ENCODE measurements around the gene AKR1E2. TPM values are rescaled to one million over a fixed set of nuclear protein-coding genes. Genes with fewer than 3 reads are reported as not detected.

Gene AKR1E2
- total RNA-seq, 1 experiment from 2014 or later, result 4.7 TPM

DNA sequence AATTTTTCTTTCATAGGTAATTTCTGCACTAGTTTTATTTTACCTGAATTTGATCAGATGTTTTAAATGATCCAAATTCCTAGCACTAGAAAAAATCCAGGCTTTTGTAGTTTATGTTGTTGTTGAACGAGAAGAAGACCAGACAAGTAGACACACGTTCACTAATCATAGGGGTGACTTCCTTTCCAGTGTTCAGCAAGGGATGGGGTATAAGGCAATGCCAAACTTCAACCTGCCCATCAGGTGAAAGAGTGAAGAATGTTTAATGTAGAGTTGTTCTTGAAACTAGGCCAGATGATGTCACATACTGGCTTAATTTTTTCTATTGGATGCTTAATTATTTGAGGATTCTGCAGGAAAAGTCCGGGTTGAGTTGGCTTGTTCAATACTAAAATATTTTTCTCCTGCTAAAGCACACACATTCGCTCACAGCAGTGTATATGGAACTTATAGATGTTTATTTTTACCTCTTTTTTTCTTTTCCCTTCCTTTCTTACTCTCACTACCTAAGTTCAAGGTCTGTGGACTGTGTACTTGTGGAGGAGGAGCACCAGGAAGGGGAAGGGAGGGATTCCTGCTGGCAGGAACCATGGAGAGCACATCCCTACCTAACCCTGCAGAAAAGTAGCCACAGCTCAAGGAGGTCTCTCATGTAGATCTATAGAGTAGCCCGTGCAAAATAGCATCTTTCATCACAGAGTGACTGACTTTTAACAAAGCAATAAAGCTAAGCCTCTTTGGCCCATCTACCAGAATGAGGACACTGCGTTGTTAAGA lies 23.1 kb upstream of the AKR1E2 start:
- no TSS peak for BruUV-seq (replicated peaks)
- Histone ChIP-seq H3K4me3 (ENCODE audit: low read depth in 2 of 2, low read length in 2 of 2) (no peak overlapping the region), H3K27me3 (ENCODE audit: control insufficient read depth, insufficient read depth, low read length) (no peaks in the 10 kb centered on the region), H3K36me3 (ENCODE audit: control insufficient read depth, insufficient read depth, low read length) (no peaks in the 10 kb centered on the region), H3K27ac (ENCODE audit: low read length) (no peak overlapping the region), H3K9me3 (ENCODE audit: control insufficient read depth, insufficient read depth, low read depth, low read length) (no peaks in the 10 kb centered on the region), H3K4me1 (ENCODE audit: control insufficient read depth, insufficient read depth, low read length) (no peaks in the 10 kb centered on the region)
- TF ChIP-seq POLR2AphosphoS5 (IDR thresholded peaks at IDR 0.05; ENCODE audit: low read depth, low read length) (no peak), TCF7L2 (IDR thresholded peaks at IDR 0.05; ENCODE audit: low read depth, low read length) (no peak), SIN3A (IDR thresholded peaks at IDR 0.05; ENCODE audit: borderline replicate concordance, insufficient read depth, low read depth, low read length) (no peak)
- TF ChIP-seq, protein P1, sequence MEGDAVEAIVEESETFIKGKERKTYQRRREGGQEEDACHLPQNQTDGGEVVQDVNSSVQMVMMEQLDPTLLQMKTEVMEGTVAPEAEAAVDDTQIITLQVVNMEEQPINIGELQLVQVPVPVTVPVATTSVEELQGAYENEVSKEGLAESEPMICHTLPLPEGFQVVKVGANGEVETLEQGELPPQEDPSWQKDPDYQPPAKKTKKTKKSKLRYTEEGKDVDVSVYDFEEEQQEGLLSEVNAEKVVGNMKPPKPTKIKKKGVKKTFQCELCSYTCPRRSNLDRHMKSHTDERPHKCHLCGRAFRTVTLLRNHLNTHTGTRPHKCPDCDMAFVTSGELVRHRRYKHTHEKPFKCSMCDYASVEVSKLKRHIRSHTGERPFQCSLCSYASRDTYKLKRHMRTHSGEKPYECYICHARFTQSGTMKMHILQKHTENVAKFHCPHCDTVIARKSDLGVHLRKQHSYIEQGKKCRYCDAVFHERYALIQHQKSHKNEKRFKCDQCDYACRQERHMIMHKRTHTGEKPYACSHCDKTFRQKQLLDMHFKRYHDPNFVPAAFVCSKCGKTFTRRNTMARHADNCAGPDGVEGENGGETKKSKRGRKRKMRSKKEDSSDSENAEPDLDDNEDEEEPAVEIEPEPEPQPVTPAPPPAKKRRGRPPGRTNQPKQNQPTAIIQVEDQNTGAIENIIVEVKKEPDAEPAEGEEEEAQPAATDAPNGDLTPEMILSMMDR (IDR thresholded peaks at IDR 0.05), result no peak
- TF ChIP-seq, protein P2, sequence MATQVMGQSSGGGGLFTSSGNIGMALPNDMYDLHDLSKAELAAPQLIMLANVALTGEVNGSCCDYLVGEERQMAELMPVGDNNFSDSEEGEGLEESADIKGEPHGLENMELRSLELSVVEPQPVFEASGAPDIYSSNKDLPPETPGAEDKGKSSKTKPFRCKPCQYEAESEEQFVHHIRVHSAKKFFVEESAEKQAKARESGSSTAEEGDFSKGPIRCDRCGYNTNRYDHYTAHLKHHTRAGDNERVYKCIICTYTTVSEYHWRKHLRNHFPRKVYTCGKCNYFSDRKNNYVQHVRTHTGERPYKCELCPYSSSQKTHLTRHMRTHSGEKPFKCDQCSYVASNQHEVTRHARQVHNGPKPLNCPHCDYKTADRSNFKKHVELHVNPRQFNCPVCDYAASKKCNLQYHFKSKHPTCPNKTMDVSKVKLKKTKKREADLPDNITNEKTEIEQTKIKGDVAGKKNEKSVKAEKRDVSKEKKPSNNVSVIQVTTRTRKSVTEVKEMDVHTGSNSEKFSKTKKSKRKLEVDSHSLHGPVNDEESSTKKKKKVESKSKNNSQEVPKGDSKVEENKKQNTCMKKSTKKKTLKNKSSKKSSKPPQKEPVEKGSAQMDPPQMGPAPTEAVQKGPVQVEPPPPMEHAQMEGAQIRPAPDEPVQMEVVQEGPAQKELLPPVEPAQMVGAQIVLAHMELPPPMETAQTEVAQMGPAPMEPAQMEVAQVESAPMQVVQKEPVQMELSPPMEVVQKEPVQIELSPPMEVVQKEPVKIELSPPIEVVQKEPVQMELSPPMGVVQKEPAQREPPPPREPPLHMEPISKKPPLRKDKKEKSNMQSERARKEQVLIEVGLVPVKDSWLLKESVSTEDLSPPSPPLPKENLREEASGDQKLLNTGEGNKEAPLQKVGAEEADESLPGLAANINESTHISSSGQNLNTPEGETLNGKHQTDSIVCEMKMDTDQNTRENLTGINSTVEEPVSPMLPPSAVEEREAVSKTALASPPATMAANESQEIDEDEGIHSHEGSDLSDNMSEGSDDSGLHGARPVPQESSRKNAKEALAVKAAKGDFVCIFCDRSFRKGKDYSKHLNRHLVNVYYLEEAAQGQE (IDR thresholded peaks at IDR 0.05; ENCODE audit: insufficient read depth in 1 of 2, low read depth in 2 of 2, low read length in 1 of 2), result no peak
- POLR2A ChIA-PET, result no interaction called here
- CTCF ChIA-PET, result no interaction called here
- ATAC-seq (no peak), DNase-seq (ENCODE audit: low read depth, low spot score) (no peak)
- in situ Hi-C loops (cut with HindIII; ENCODE audit: low pct_unique_long_range_greater_than_20kb, low sequenced_read_pairs), result no loop called here
- intact Hi-C loops (cut with micrococcal nuclease; ENCODE audit: unreplicated experiment), result no loop called here

DNA sequence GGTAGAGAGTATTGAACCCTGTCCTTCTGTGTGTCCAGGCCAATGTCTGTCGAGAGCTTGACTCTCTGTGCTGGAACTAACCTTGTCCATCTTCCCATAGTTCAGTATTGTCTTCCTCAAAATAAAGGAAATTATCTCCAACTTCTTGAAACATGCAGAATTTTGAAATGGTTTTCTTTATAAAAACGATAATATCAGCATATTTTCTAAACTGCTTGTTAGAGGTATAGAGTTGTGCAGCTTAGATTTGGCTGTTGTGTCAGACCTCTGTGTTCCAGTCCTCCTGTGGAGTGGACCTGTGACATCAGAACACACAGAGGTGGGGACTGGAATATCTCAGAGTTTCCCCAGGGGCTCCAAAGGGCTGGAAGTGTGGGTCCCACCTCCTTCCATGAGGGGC lies 22.2 kb upstream of the AKR1E2 start:
- in situ Hi-C loops (cut with HindIII; ENCODE audit: low pct_unique_long_range_greater_than_20kb, low sequenced_read_pairs), result no loop called here
- CTCF ChIA-PET, result no interaction called here
- no peak overlapping the region for H3K27ac ChIP-seq (ENCODE audit: low read length)

More for the DNA sequence above, 22.2 kb upstream of the AKR1E2 start:
- POLR2A ChIA-PET, result no interaction called here
- TF ChIP-seq, protein P1 (IDR thresholded peaks at IDR 0.05), result no peak
- TF ChIP-seq SIN3A (IDR thresholded peaks at IDR 0.05; ENCODE audit: borderline replicate concordance, insufficient read depth, low read depth, low read length), result no peak
- no peak for TF ChIP-seq TCF7L2 (IDR thresholded peaks at IDR 0.05; ENCODE audit: low read depth, low read length)
- TF ChIP-seq, protein P2 (IDR thresholded peaks at IDR 0.05; ENCODE audit: insufficient read depth in 1 of 2, low read depth in 2 of 2, low read length in 1 of 2), result no peak
- TF ChIP-seq POLR2AphosphoS5 (IDR thresholded peaks at IDR 0.05; ENCODE audit: low read depth, low read length), result no peak
- no peak overlapping the region for H3K4me3 ChIP-seq (ENCODE audit: low read depth in 2 of 2, low read length in 2 of 2)
- BruUV-seq (replicated peaks), result no TSS peak
- ATAC-seq (no peak), DNase-seq (ENCODE audit: low read depth, low spot score) (no peak)
- no peaks in the 10 kb centered on the region for H3K36me3 ChIP-seq (ENCODE audit: control insufficient read depth, insufficient read depth, low read length)
- H3K4me1 ChIP-seq (ENCODE audit: control insufficient read depth, insufficient read depth, low read length), result no peaks in the 10 kb centered on the region
- intact Hi-C loops (cut with micrococcal nuclease; ENCODE audit: unreplicated experiment), result no loop called here
- no peaks in the 10 kb centered on the region for H3K27me3 ChIP-seq (ENCODE audit: control insufficient read depth, insufficient read depth, low read length)
- H3K9me3 ChIP-seq (ENCODE audit: control insufficient read depth, insufficient read depth, low read depth, low read length), result no peaks in the 10 kb centered on the region
